CD4-positive, alpha-beta T cell (primary cell): ENCODE measurements around the gene KATNAL1. TPM values are rescaled to one million over a fixed set of nuclear protein-coding genes. Genes with fewer than 3 reads are reported as not detected.
A peak's percentile ranks its signal among the peaks of the same experiment; 100 is the strongest.

Experiments used
- ATAC-seq: fragments of 200-7000 bp; cut with Tn5 transposase; one replicate; pipeline ENCODE4 v1.10.0; 2022; ENCODE audit warnings: mild to moderate bottlenecking; ENCODE audit not compliant: poor library complexity
- CTCF ChIA-PET: fragments of 350-600 bp; sonication (Branson Sonifier 250); formaldehyde crosslinking; loops from one replicate; lab custom pipeline; 2021; ENCODE audit warnings: antibody characterized with exemption, inconsistent platforms; lab: Charles Lee
- POLR2A ChIA-PET: fragments of 350-600 bp; sonication (Branson Sonifier 250); formaldehyde crosslinking; loops from one replicate; lab custom pipeline; 2021; ENCODE audit warnings: antibody characterized with exemption, inconsistent platforms; lab: Charles Lee
- DNase-seq, 14 experiments: peaks; one replicate each; pipeline ENCODE4 v3.0.0-alpha.2; 2013 to 2020; ENCODE audit warnings: mixed read lengths in 2 of 14
- H3K27ac ChIP-seq, 2 donors: one replicate each; pipeline versions ENCODE4 v1.5.1 to v1.7.0; 2013; ENCODE audit warnings: low read length in 2 of 2, low read depth in 1 of 2, mild to moderate bottlenecking in 1 of 2
- H3K27me3 ChIP-seq, 2 experiments: 1 replicate in 1 of 2; 2 replicates in 1 of 2; pipeline versions ENCODE4 v1.6.1 to v1.7.0; 2013; ENCODE audit warnings: low read length in 2 of 2, control low read depth in 1 of 2, mild to moderate bottlenecking in 1 of 2, moderate library complexity in 1 of 2; ENCODE audit not compliant: insufficient read depth in 2 of 2, control insufficient read depth in 1 of 2
- H3K36me3 ChIP-seq: one replicate; pipeline ENCODE4 v1.6.1; 2013; ENCODE audit warnings: low read length, control low read depth; ENCODE audit not compliant: insufficient read depth
- H3K4me1 ChIP-seq: one replicate; pipeline ENCODE4 v1.6.1; 2013; ENCODE audit warnings: low read length, control low read depth; ENCODE audit not compliant: insufficient read depth
- H3K4me3 ChIP-seq: one replicate; pipeline ENCODE4 v1.5.1; 2013; ENCODE audit warnings: mild to moderate bottlenecking, low read length, moderate library complexity
- H3K9me3 ChIP-seq, 2 experiments: 1 replicate in 1 of 2; 2 replicates in 1 of 2; pipeline versions ENCODE4 v1.6.1 to v1.7.0; 2013; ENCODE audit warnings: low read length in 2 of 2, mild to moderate bottlenecking in 2 of 2, control low read depth in 1 of 2, moderate library complexity in 1 of 2; ENCODE audit not compliant: control insufficient read depth in 1 of 2, insufficient read depth in 1 of 2
- H3K27ac Mint-ChIP-seq: one replicate; pipeline ENCODE4 v1.8.0; 2020; ENCODE audit warnings: mixed read lengths
- H3K27me3 Mint-ChIP-seq: one replicate; pipeline ENCODE4 v1.8.0; 2021; ENCODE audit warnings: mixed read lengths
- H3K36me3 Mint-ChIP-seq: one replicate; pipeline ENCODE4 v1.8.0; 2021; ENCODE audit warnings: low read depth, mixed read lengths
- H3K4me1 Mint-ChIP-seq: one replicate; pipeline ENCODE4 v1.8.0; 2021; ENCODE audit warnings: low read depth, mixed read lengths
- H3K4me3 Mint-ChIP-seq: one replicate; pipeline ENCODE4 v1.8.0; 2020; ENCODE audit warnings: mild to moderate bottlenecking, mixed read lengths
- H3K9me3 Mint-ChIP-seq: one replicate; pipeline ENCODE4 v1.8.0; 2020; ENCODE audit warnings: mixed read lengths
- CTCF ChIP-seq: fragments of 200-600 bp; IDR thresholded peaks from one replicate; pipeline ENCODE4 v1.8.0; 2022; ENCODE audit warnings: antibody characterized with exemption, mild to moderate bottlenecking
- intact Hi-C, 2 experiments: fragments of 100-400 bp; cut with DNase I in 1 of 2; cut with micrococcal nuclease in 1 of 2; formaldehyde crosslinking; loops; one replicate each; pipeline versions ENCODE4 v1.15.1 to v1.9.0; 2023 to 2025; cut with DNase I, micrococcal nuclease
- total RNA-seq, 174 experiments: library from RNA in 2 of 174; stranded (reverse) in 2 of 174; gene quantifications; one replicate each; pipeline ENCODE4 v1.2.3 and lab custom pipeline; 2021 to 2026

KATNAL1 gene
- total RNA-seq, 2 experiments from 2014 or later = 3.3 to 3.4 TPM

DNA sequence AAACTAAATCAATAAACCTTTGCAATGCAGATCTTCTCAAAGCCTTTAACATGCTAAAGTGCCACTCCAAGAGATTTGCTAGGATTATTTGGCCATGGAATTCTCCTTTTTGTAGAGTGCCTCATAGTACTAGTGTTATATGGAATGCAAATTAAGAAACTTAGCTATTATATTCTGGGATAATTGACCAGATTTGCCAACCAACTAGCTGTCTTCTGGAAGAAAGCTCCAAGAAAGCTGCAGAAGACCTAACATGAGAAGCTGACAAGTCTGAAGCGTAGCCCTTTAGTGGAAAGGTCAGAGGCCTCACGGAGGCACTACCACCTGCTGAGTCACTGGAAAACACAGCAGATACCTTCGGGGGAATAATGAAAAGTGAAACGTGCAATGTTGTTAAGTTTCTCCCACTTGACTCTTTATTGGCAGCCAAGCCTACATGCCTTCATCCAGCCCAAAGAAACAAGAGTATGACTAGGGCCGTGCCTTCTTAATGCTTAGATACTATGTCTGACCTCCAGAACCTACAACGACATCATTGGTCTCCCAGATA, 29.8 kb upstream of the KATNAL1 start:
- H3K4me1 Mint-ChIP-seq = peaks cover 31% of the 10 kb centered on the region

DNA sequence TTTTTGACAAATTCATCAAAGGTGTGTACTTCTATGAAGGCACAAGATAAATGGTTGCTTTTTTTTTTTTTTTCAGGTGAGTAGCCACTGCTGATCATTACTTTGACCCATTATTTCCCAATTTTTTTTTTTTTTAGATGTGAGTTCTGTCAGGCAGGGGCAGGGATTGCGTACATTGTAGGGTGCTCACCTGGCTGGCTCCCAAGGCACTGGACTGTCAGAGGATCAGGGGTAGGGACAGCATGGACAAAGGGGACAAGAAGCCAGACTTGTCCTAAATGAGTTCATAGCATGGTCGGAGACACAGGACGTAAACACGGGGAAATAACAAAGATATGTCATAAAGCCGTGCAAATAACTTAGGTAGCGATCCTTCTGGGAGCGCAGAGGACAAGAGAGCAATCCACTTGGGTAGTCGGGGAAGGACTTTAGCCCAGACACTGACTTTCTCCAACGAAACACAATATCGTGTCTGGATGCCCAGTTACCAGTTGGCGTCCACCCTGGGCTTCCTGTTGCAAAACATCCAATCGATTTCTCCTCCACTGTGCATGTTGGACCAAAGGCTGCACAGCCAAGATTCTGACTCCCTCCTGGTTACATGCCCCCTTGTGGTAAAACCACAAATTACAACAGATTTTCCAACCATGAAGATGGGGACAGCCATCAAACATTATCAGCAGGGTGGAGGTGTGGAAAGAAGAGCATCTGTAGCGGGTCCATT, 27.5 kb upstream of the KATNAL1 start:
- peak in 4 of 14 experiments; percentile 27 to 62 (median 58) for DNase-seq
- no peaks in the 10 kb centered on the region for H3K36me3 ChIP-seq
- intact Hi-C loops = no loop called here
- Mint-ChIP-seq H3K9me3 (no peaks in the 10 kb centered on the region), H3K36me3 (no peaks in the 10 kb centered on the region), H3K4me3 (no peak overlapping the region), H3K27ac (no peak overlapping the region), H3K4me1 (peaks cover 31% of the 10 kb centered on the region), H3K27me3 (no peaks in the 10 kb centered on the region)
- H3K4me1 ChIP-seq = peaks cover 10% of the 10 kb centered on the region
- no peaks in the 10 kb centered on the region for H3K27me3 ChIP-seq
- H3K9me3 ChIP-seq = no peaks in the 10 kb centered on the region
- H3K27ac ChIP-seq = no peak overlapping the region
- CTCF ChIA-PET = interaction anchor here (1.4 kb wide), 1 partner anchor 126 kb away, joined by 3 read pairs; no protein-coding TSS in a partner anchor
- TF ChIP-seq CTCF = peak; percentile 43
- POLR2A ChIA-PET = no interaction called here
- no peak for ATAC-seq
- no peak overlapping the region for H3K4me3 ChIP-seq

More for the DNA sequence above, 29.8 kb upstream of the KATNAL1 start:
- DNase-seq (no peak), ATAC-seq (no peak)
- peaks cover 6% of the 10 kb centered on the region for H3K36me3 ChIP-seq
- Mint-ChIP-seq H3K36me3 (no peaks in the 10 kb centered on the region), H3K27me3 (no peaks in the 10 kb centered on the region), H3K9me3 (no peaks in the 10 kb centered on the region), H3K4me3 (no peak overlapping the region), H3K27ac (no peak overlapping the region)
- H3K27ac ChIP-seq = no peak overlapping the region
- intact Hi-C loops = no loop called here
- H3K27me3 ChIP-seq = no peaks in the 10 kb centered on the region
- ChIA-PET CTCF (no interaction called here), POLR2A (no interaction called here)
- H3K9me3 ChIP-seq = no peaks in the 10 kb centered on the region
- peaks cover 10% of the 10 kb centered on the region for H3K4me1 ChIP-seq
- no peak overlapping the region for H3K4me3 ChIP-seq
- TF ChIP-seq CTCF = no peak

GRCh38 chr13:30333616-30334015, 26.3 kb upstream of the KATNAL1 start:
- ATAC-seq (no peak), DNase-seq (no peak)
- no peaks in the 10 kb centered on the region for H3K27me3 Mint-ChIP-seq
- Histone ChIP-seq H3K36me3 (no peaks in the 10 kb centered on the region), H3K4me1 (peaks cover 10% of the 10 kb centered on the region), H3K27ac (no peak overlapping the region), H3K4me3 (no peak overlapping the region), H3K9me3 (no peaks in the 10 kb centered on the region), H3K27me3 (no peaks in the 10 kb centered on the region)
- intact Hi-C loops = no loop called here
- no peak overlapping the region for H3K4me3 Mint-ChIP-seq
- TF ChIP-seq CTCF = no peak
- ChIA-PET CTCF (no interaction called here), POLR2A (no interaction called here)
- no peak overlapping the region for H3K27ac Mint-ChIP-seq
- no peaks in the 10 kb centered on the region for H3K9me3 Mint-ChIP-seq
- H3K36me3 Mint-ChIP-seq = no peaks in the 10 kb centered on the region
- peaks cover 24% of the 10 kb centered on the region for H3K4me1 Mint-ChIP-seq
